HG03571 (cell line): ENCODE data around the gene ACTR6.
"Not testable (repeated sequence)": the region's sequence is repeated elsewhere in the genome, so short reads cannot be mapped to it uniquely, and the experiment has no call there.

Experiments used
- ATAC-seq: cut with Tn5 transposase; IDR thresholded peaks from one replicate; pipeline ENCODE4 v1.9.1; 2021; ENCODE audit not compliant: unreplicated experiment

The ACTR6 gene

GRCh38 chr12:100219328-100220109 is 18.9 kb downstream of the ACTR6 start:
- no peak for ATAC-seq

- no peak for ATAC-seq
Measured at GRCh38 chr12:100221523-100221922, 20.9 kb downstream of the ACTR6 start.

GRCh38 chr12:100222173-100222572 is 21.6 kb downstream of the ACTR6 start:
- ATAC-seq = not testable (repeated sequence)

DNA sequence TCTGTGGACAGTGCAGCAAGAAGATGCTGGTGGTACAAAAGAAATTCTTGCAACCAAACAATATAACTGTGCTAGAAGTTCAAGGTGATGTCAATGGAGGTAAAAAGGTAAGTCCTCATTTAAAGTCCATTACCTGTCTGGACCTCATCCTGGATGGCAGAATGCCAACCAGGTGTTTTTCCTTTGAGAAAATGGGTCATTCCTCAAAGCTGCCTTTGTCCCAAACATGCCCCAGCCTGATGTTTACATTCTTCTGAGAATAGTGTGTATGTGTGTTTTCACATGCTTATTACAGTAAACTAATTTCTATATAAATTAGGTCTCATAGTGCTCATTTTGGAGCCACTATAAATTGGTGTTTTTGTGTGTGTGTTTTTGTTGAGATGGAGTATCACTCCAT is 24.9 kb downstream of the ACTR6 start:
- ATAC-seq = no peak

- no peak for ATAC-seq
Measured at GRCh38 chr12:100229036-100229635, 28.5 kb downstream of the ACTR6 start.

DNA sequence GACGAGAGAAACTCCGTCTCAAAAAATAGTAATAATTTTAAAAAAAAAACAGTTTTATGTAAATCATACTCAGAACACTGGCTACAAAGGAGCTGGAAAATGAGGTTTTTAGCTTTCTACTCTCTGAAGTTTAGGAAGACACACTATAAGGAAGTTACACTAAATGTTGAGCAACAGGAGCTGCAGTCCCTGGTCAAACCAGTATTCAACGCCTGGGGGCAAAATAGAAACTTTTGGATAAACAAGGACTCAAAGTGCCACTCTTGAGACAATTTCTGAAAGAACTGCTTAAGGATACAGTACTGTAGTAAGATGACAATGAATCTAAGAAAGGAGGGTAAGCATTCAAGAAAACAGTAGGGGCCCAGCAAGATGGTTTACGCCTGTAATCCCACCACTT is 29.3 kb downstream of the ACTR6 start:
- ATAC-seq = no peak

DNA sequence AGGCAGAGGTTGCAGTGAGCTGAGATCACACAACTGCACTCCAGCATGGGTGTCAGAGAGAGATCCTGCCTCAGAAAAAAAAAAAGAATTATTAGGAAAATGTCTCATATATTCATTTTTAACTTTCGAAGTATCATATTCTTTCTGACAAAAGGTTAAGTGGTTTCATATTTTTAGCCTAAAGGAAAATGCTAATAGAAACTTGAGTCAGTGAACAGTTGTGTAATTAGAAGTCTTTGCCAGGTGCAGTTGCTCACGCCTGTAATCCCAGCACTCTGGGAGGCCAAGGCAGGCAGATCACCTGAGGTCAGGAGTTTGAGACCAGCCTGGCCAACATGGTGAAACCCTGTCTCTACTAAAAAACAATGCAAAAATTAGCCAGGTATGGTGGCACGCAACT is 31.3 kb downstream of the ACTR6 start:
- ATAC-seq = not testable (repeated sequence)

DNA sequence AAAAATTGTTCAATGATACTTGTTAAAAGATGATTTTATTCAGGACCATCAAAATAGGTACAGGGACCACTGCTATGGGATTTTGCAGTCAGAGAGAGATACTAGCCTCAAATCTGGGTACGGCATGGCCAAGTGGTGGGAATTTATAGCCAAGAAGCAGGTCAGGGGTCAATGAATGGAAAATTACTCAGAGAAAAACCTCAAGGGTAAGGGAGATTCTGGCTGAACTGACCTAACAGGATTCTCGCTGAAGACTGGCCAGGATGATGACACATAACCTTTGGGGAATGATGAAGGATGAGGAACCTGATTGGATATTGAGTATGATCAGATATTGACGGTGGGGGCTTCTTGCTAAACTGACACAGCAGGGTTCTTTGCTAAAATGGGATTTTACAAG is 33.6 kb downstream of the ACTR6 start:
- no peak for ATAC-seq

- ATAC-seq = no peak
Measured at GRCh38 chr12:100234591-100235304, 34.1 kb downstream of the ACTR6 start.

DNA sequence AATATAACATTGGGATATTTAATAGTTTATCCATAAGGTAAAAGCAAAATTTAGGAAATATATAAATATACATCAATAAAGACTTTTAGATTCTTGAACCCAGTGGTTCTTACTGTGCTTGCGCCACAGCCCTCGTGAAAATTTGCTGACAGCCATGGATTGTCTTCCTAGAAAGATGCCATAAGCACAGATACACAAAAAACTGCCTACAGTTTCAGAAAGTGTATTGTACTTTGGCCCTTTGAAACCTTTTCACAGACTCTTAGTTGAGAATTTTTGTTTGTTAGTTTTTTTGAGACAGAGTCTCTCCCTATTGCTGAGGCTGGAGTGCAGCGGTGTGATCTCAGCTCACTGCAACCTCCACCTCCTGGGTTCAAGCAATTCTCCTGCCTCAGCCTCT is 38.2 kb downstream of the ACTR6 start:
- ATAC-seq = no peak

- ATAC-seq = no peak
Measured at GRCh38 chr12:100239589-100239988, 39.0 kb downstream of the ACTR6 start.

- ATAC-seq = no peak
Measured at GRCh38 chr12:100243137-100243536, 42.5 kb downstream of the ACTR6 start.

GRCh38 chr12:100247765-100248164 is 47.1 kb downstream of the ACTR6 start:
- ATAC-seq = no peak

DNA sequence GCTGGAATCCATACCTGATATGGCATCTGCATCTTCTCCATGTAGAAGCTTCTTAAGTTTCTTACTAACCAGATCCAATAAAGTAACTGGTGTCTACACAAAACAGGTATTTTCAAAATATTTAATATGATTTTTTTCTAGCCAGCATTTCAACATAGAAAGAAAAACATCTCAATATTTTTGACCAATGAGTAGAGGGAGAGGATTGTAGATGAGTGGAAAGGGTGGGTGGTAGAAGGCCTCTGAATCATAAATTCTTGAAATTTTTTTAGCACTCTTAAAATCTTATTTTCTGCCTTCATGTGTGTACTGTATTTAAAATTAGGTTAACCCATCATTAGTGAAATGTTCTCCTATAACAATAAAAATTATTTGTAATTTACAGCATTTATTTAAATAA is 48.3 kb downstream of the ACTR6 start:
- ATAC-seq = no peak

- no peak for ATAC-seq
Measured at GRCh38 chr12:100249941-100250340, 49.3 kb downstream of the ACTR6 start.

- ATAC-seq = no peak
Measured at GRCh38 chr12:100251917-100252316, 51.3 kb downstream of the ACTR6 start.

- no peak for ATAC-seq
Measured at GRCh38 chr12:100253437-100253836, 52.8 kb downstream of the ACTR6 start.

DNA sequence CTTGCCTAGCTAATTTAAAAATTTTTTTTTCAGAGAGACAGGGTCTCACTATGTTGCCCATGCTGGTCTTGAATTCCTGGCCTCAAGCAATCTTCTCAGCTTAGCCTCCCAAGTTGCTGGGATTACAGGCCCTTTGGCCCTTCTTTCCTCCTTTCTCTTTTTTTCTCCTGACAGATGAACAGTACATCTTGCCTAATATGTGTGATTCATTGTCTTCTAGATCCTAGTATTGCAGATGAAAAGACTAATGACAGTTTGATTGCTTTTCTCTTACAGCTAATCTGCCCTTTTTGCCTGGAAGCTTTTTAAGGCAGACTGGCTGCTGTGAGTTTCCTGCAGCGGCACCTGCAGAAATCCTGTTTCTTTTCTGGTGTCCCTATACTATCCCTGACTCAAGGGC is 54.3 kb downstream of the ACTR6 start:
- ATAC-seq = no peak

DNA sequence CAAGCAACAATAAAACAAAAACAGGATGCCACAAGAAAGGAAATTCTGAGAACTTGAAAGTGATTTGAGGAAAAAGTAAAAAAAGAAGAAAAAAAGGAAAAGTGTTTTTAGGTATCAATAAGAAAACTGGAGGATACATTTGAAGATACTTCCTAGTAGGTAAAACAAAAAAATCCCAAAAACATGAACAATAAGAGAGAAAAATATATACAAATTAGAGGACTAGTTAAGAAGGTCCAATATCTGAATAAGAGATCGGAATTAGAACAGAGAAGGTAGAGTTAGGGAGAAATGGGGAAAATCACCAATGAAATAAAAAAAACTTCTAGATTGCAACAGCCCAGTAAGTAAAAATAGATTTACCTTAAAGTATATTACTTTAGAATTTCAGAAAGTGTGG is 57.5 kb downstream of the ACTR6 start:
- ATAC-seq = no peak

DNA sequence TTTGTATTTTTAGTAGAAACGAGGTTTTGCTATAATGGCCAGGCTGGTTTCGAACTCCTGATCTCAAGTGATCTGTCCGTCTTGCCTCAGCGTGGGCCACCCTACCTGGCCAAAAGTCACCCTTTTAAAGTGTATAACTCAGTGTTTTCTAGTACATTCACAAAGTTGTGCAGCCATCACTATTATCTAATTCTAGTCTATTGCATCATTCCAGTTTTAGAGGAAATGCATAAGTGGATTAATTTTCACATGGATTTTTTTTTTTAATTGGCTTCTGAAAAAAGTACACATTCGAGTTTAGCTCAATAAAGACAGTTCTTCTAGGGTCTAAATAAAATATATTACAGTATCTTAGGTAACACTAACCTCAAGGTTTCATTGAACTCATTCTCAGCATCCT is 62.5 kb downstream of the ACTR6 start:
- ATAC-seq = no peak

DNA sequence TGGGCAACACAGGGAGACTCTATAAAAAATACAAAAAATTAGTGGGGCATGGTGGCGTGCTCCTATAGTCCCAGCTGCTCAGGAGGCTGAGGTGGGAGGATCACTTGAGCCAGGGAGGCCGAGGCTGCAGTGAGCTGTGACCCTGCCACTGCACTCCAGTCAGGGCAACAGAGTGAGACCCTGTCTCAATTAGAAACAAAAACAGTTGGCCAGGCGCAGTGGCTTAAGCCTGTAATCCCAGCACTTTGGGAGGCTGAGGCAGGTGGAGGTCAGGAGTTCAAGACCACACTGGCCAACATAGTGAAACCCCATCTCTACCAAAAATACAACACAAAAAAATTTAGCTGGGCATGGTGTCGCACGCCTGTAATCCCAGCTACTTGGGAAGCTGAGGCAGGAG is 64.5 kb downstream of the ACTR6 start:
- not testable (repeated sequence) for ATAC-seq
